Measurements from ENCODE around the gene PARG. TPM values are rescaled to one million over a fixed set of nuclear protein-coding genes. Genes with fewer than 3 reads are reported as not detected.

PARG gene
- total and polyA plus RNA-seq, 9 donors, result 15.9 to 29.4 (median 18.7) TPM

Other genes with a start within 250 kb of the PARG start
- gene OGDHL, start 179.7 kb downstream of the PARG start, total RNA-seq, result 0.31 TPM
- gene OGDHL, start 179.7 kb downstream of the PARG start, polyA plus RNA-seq (ENCODE audit: insufficient read depth in 1 of 8, insufficient read length in 8 of 8, low replicate concordance in 1 of 8), result 1 to 10 TPM in 1 of 8 donors, under 1 TPM in 7; 0.26 to 2.1 (median 0.43) TPM
- 14.3 TPM for gene TIMM23B, start within 50 bp of the PARG start, total RNA-seq
- 10 to 100 TPM; 11.4 to 23.5 (median 12.9) TPM for gene TIMM23B, start within 50 bp of the PARG start, polyA plus RNA-seq (ENCODE audit: insufficient read depth in 1 of 8, insufficient read length in 8 of 8, low replicate concordance in 1 of 8)
- gene AGAP6, start 46.4 kb upstream of the PARG start, total RNA-seq, result 7.5 TPM
- gene AGAP6, start 46.4 kb upstream of the PARG start, polyA plus RNA-seq (ENCODE audit: insufficient read depth in 1 of 8, insufficient read length in 8 of 8, low replicate concordance in 1 of 8), result 10 to 100 TPM in 4 of 8 donors, 1 to 10 TPM in 4; 6.6 to 27.0 (median 10.6) TPM
- 22.0 TPM for gene WASHC2A, start 125.9 kb upstream of the PARG start, total RNA-seq
- 10 to 100 TPM; 22.2 to 32.4 (median 25.6) TPM for gene WASHC2A, start 125.9 kb upstream of the PARG start, polyA plus RNA-seq (ENCODE audit: insufficient read depth in 1 of 8, insufficient read length in 8 of 8, low replicate concordance in 1 of 8)

Data from muscle of leg (tissue), 9 donors.